Psoas muscle (tissue), 8 donors: ENCODE measurements around the gene DDX49. TPM values are rescaled to one million over a fixed set of nuclear protein-coding genes. Genes with fewer than 3 reads are reported as not detected.

Experiments used
- ATAC-seq, 4 donors: fragments of 200-7000 bp; cut with Tn5 transposase; one replicate each; pipeline ENCODE4 v1.9.1; 2020; ENCODE audit warnings: moderate library complexity in 3 of 4, mild to moderate bottlenecking in 2 of 4
- DNase-seq, 2 donors: peaks; one replicate each; pipeline ENCODE4 v3.0.0-alpha.2; 2020
- H3K27ac ChIP-seq: fragments of 200-600 bp; one replicate; pipeline ENCODE4 v1.8.0; 2022
- H3K27me3 ChIP-seq, 3 donors: fragments of 200-600 bp in 1 of 3; one replicate each; pipeline versions ENCODE4 v1.6.1 to v1.8.0; 2013 to 2022; ENCODE audit warnings: low read length in 2 of 3, mild to moderate bottlenecking in 2 of 3, moderate library complexity in 1 of 3; ENCODE audit not compliant: insufficient read depth in 3 of 3
- H3K36me3 ChIP-seq, 2 donors: fragments of 200-600 bp in 1 of 2; one replicate each; pipeline versions ENCODE4 v1.6.1 to v1.8.0; 2013 to 2022; ENCODE audit warnings: low read depth in 1 of 2, mild to moderate bottlenecking in 1 of 2, moderate library complexity in 1 of 2; ENCODE audit not compliant: insufficient read depth in 1 of 2
- H3K4me1 ChIP-seq: fragments of 200-600 bp; one replicate; pipeline ENCODE4 v1.8.0; 2022
- H3K4me3 ChIP-seq: fragments of 200-600 bp; one replicate; pipeline ENCODE4 v1.8.0; 2022; ENCODE audit warnings: mild to moderate bottlenecking
- H3K9me3 ChIP-seq: fragments of 200-600 bp; one replicate; pipeline ENCODE4 v1.8.0; 2022
- CTCF ChIP-seq: fragments of 200-600 bp; IDR thresholded peaks from one replicate; pipeline ENCODE4 v1.8.0; 2022; ENCODE audit warnings: antibody characterized with exemption
- WGBS, 3 donors: extraction: QIAGEN DNeasy Blood & Tissue Kit; methylation state at CpG; one replicate each; pipeline versions ENCODE4 v1.1.6 to v1.1.7; 2013; 5-methylcytosine and 5-hydroxymethylcytosine counted together
- intact Hi-C, 2 donors: fragments of 100-400 bp; cut with DNase I; formaldehyde crosslinking; loops; one replicate each; pipeline versions ENCODE4 v1.11.0 to v1.14.2; 2022
- polyA plus RNA-seq, 3 donors: library from polyadenylated mRNA; stranded (reverse); fragments of 200-250 nt; gene quantifications; one replicate each; pipeline ENCODE4 v1.2.3, GENCODE V29; 2013
- total RNA-seq, 4 donors: library from RNA; stranded (reverse); fragmentation: NEBNext Ultra II Directional in 2 of 4; extraction: Animal tissue kit (Norgen Biotek cat#: 25700) in 2 of 4; gene quantifications; one replicate each; pipeline versions ENCODE4 v1.2.1 to v1.2.4, GENCODE V29; 2021 to 2023
- donor health status: healthy with polysubstance abuse.
- donor health status: DM: no; HTN: no; CAD: no; lungs with moderate emphysema.
- donor health status: Bipolar disorder and iron deficiency.
- donor health status: healthy.
- donor health status: DM: yes; HTN: yes; CAD: no.
- donor health status: DM: no; HTN: no; CAD: no.
- donor health status: DM: no; HTN: no; CAD: no.
- donor health status: DM: yes; HTN: yes; CAD: no.

Gene DDX49
- total and polyA plus RNA-seq, 7 donors = 27.2 to 73.1 (median 35.3) TPM

DNA sequence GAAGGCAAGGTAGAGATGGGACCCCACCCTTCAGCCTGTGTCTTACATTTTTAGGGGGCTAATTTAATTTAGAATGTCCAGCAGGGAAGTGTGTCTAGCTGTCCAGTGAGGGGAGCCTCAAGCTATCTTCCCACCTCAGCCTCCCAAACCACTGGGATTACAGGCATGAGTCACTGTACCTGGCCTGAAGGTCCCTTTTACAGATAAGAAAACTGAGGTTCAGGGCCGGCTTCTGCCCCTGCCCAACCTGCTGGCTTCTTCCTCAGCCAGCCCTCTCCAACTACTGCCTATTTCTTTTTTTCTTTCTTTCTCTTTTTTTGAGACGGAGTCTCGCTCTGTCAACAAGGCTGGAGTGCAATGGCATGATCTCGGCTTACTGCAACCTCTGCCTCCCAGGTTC, 40.9 kb downstream of the DDX49 start:
- no peaks in the 10 kb centered on the region for H3K36me3 ChIP-seq
- H3K4me3 ChIP-seq = no peak overlapping the region
- no peaks in the 10 kb centered on the region for H3K9me3 ChIP-seq
- DNase-seq (no peak), ATAC-seq (no peak)
- 84 to 89% (median 84%) methylated on average over 4 of the region's 4 CpGs for WGBS, 3 donors
- H3K4me1 ChIP-seq = no peaks in the 10 kb centered on the region
- peaks cover 0 to 21% (median 0%) of the 10 kb centered on the region in 3 donors for H3K27me3 ChIP-seq
- intact Hi-C loops = no loop called here
- TF ChIP-seq CTCF = no peak
- H3K27ac ChIP-seq = no peak overlapping the region

- intact Hi-C loops = no loop called here
- H3K36me3 ChIP-seq = no peaks in the 10 kb centered on the region
- no peak for TF ChIP-seq CTCF
- 23 to 31% (median 24%) methylated on average over 22 to 26 of the region's 26 CpGs for WGBS, 3 donors
- H3K4me3 ChIP-seq = no peak overlapping the region
- no peaks in the 10 kb centered on the region for H3K9me3 ChIP-seq
- ATAC-seq = no peak
- H3K27ac ChIP-seq = no peak overlapping the region
- DNase-seq = no peak
- peaks cover 0 to 21% (median 0%) of the 10 kb centered on the region in 3 donors for H3K27me3 ChIP-seq
- H3K4me1 ChIP-seq = no peaks in the 10 kb centered on the region
Measured at GRCh38 chr19:18961767-18962620, 42.5 kb downstream of the DDX49 start.

GRCh38 chr19:18964121-18964520, 44.6 kb downstream of the DDX49 start:
- no peak for TF ChIP-seq CTCF
- Histone ChIP-seq H3K9me3 (no peaks in the 10 kb centered on the region), H3K4me3 (no peak overlapping the region), H3K36me3 (no peaks in the 10 kb centered on the region), H3K27ac (no peak overlapping the region), H3K4me1 (no peaks in the 10 kb centered on the region), H3K27me3 (peaks cover 0 to 21% (median 0%) of the 10 kb centered on the region in 3 donors)
- intact Hi-C loops = no loop called here
- ATAC-seq (no peak), DNase-seq (no peak)
- 91 to 93% (median 92%) methylated on average over 9 of the region's 9 CpGs for WGBS, 3 donors

DNA sequence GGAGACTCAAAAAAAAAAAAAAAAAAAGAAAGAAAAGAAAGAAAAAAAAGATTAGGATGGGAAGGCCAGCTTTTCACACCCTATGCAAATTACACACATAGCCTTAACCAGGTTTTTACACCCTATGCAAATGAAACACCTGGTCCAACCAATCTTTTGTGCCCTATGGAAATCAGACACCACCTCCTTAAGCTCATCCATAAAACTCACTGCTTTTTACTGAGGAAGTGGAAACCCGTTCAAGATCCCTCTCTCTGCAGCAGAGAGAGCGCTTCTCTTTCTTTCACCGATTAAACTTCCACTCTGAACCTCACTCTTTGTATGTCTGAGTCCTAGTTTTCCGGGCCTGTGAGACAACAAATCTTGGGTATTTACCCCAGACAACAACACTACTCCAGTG, 46.8 kb downstream of the DDX49 start:
- peaks cover 0 to 17% (median 0%) of the 10 kb centered on the region in 3 donors for H3K27me3 ChIP-seq
- 56 to 63% (median 63%) methylated on average over 4 of the region's 4 CpGs for WGBS, 3 donors
- H3K4me3 ChIP-seq = no peak overlapping the region
- H3K27ac ChIP-seq = peak overlapping the region; percentile 34
- no peaks in the 10 kb centered on the region for H3K9me3 ChIP-seq
- no peaks in the 10 kb centered on the region for H3K36me3 ChIP-seq
- no peak for DNase-seq
- no peaks in the 10 kb centered on the region for H3K4me1 ChIP-seq
- ATAC-seq = no peak
- TF ChIP-seq CTCF = no peak
- intact Hi-C loops = no loop called here
